HG03571 (cell line): ENCODE results near the gene FBXL7.

Experiments used
- ATAC-seq: cut with Tn5 transposase; IDR thresholded peaks from one replicate; pipeline ENCODE4 v1.9.1; 2021; ENCODE audit not compliant: unreplicated experiment

Gene FBXL7

GRCh38 chr5:15501091-15501791 is 1.3 kb downstream of the FBXL7 start:
- no peak for ATAC-seq

- ATAC-seq: no peak
These were observed 2.2 kb downstream of the FBXL7 start for GRCh38 chr5:15502208-15502607.

GRCh38 chr5:15506146-15506545 is 6.2 kb downstream of the FBXL7 start:
- ATAC-seq: no peak

GRCh38 chr5:15506897-15507296 is 6.9 kb downstream of the FBXL7 start:
- ATAC-seq: no peak

- ATAC-seq: no peak
These were observed 10.1 kb downstream of the FBXL7 start for GRCh38 chr5:15510092-15510491.

- ATAC-seq: no peak
These were observed 10.9 kb downstream of the FBXL7 start for GRCh38 chr5:15510831-15511230.

GRCh38 chr5:15513431-15513830 is 13.5 kb downstream of the FBXL7 start:
- ATAC-seq: no peak

GRCh38 chr5:15513911-15514310 is 13.9 kb downstream of the FBXL7 start:
- ATAC-seq: no peak

- no peak for ATAC-seq
These were observed 15.2 kb downstream of the FBXL7 start for GRCh38 chr5:15515229-15515628.

GRCh38 chr5:15516486-15516885 is 16.5 kb downstream of the FBXL7 start:
- no peak for ATAC-seq

GRCh38 chr5:15518786-15519185 is 18.8 kb downstream of the FBXL7 start:
- no peak for ATAC-seq

- no peak for ATAC-seq
These were observed 20.9 kb downstream of the FBXL7 start for GRCh38 chr5:15520856-15521255.

- no peak for ATAC-seq
These were observed 21.6 kb downstream of the FBXL7 start for GRCh38 chr5:15521381-15522186.

- ATAC-seq: no peak
These were observed 22.2 kb downstream of the FBXL7 start for GRCh38 chr5:15522187-15522520.

GRCh38 chr5:15524712-15525111 is 24.7 kb downstream of the FBXL7 start:
- no peak for ATAC-seq

- no peak for ATAC-seq
These were observed 25.8 kb downstream of the FBXL7 start for GRCh38 chr5:15525703-15526275.

- no peak for ATAC-seq
These were observed 26.4 kb downstream of the FBXL7 start for GRCh38 chr5:15526413-15526812.

- ATAC-seq: no peak
These were observed 28.5 kb downstream of the FBXL7 start for GRCh38 chr5:15528476-15528875.

- ATAC-seq: no peak
These were observed 29.0 kb downstream of the FBXL7 start for GRCh38 chr5:15529013-15529412.

GRCh38 chr5:15529821-15530220 is 29.8 kb downstream of the FBXL7 start:
- ATAC-seq: no peak

- ATAC-seq: no peak
These were observed 33.3 kb downstream of the FBXL7 start for GRCh38 chr5:15533129-15533893.

GRCh38 chr5:15535938-15536337 is 36.0 kb downstream of the FBXL7 start:
- no peak for ATAC-seq
